ENCODE data around the gene KDM3B. TPM values are rescaled to one million over a fixed set of nuclear protein-coding genes. Genes with fewer than 3 reads are reported as not detected.

Gene KDM3B
- total and polyA plus RNA-seq, 9 of the 15 experiments (the other 6 are each of a cell fraction or from before 2014, with no cell fraction given), result 13.8 to 62.8 (median 41.9) TPM

DNA sequence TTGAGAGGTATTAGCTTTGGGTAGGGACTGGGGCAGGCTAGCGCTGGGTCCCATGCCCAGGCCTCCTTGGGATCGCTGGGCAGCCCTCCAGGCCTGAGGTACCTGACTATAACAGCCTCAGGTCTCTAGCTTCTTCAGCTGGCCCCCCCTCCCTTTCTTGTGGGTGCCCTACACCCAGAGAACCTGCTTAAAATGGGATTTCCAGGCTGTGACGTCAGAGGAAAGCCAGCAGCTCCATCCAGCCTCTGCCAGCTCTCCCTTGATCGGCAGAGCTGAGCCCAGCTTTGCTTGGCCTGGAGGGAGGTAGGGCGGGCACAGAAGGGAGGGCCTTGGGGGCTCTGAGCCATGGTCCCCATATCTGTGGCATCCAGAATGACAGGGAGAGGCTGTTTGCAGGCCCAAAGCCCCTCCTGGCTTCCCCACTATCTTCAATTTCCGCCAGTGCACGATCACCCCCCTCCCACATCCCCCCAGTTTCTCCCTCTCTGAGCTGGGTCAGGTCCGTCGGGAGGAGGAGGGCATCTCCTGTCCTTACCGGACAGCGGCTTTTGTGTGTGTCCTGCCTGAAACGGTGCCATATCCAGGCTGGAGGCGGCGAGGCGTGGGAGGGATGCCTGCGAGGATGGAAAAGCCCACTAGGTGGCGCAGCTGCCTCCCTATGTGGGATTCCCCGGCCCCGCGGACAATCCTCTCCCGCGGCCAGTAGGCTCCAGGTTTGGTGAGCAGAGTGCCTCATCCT lies 97.2 kb downstream of the KDM3B start (continued):
- TF ChIP-seq IFI16 (CRISPR knock-in tag; IDR thresholded peaks at IDR 0.05), result no peak
- TF ChIP-seq CHCHD3 (CRISPR knock-in tag; IDR thresholded peaks at IDR 0.05), result no peak
- peak in 1 of 2 experiments; percentile 30; a peak in 1 of 4 replicates for TF ChIP-seq NRF1 (conservative IDR thresholded peaks at IDR 0.05 in 1 of 2, IDR thresholded peaks at IDR 0.05 in 1 of 2)
- TF ChIP-seq POLR3A (IDR thresholded peaks at IDR 0.05; ENCODE audit: borderline replicate concordance, extremely low read depth, insufficient read depth, insufficient read length), result no peak
- TF ChIP-seq SAP30 (IDR thresholded peaks at IDR 0.05; ENCODE audit: borderline replicate concordance, insufficient read depth, low read depth, low read length, poor library complexity, severe bottlenecking), result no peak
- TF ChIP-seq RAD51 (IDR thresholded peaks at IDR 0.05; ENCODE audit: borderline replicate concordance, low read depth), result no peak
- TF ChIP-seq, protein P1, sequence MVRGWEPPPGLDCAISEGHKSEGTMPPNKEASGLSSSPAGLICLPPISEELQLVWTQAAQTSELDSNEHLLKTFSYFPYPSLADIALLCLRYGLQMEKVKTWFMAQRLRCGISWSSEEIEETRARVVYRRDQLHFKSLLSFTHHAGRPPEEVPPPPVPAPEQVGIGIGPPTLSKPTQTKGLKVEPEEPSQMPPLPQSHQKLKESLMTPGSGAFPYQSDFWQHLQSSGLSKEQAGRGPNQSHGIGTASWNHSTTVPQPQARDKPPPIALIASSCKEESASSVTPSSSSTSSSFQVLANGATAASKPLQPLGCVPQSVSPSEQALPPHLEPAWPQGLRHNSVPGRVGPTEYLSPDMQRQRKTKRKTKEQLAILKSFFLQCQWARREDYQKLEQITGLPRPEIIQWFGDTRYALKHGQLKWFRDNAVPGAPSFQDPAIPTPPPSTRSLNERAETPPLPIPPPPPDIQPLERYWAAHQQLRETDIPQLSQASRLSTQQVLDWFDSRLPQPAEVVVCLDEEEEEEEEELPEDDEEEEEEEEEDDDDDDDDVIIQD (CRISPR knock-in tag; IDR thresholded peaks at IDR 0.05), result no peak
- peak; percentile 58; the same call in 1 of the 2 replicates for TF ChIP-seq ZNF263 (CRISPR knock-in tag; IDR thresholded peaks at IDR 0.05; ENCODE audit: borderline replicate concordance)
- no peak for TF ChIP-seq ETV6 (IDR thresholded peaks at IDR 0.05; ENCODE audit: borderline replicate concordance in 1 of 2, low read depth in 2 of 2, low read length in 1 of 2)
- TF ChIP-seq ETV6 (CRISPR knock-in tag; IDR thresholded peaks at IDR 0.05; ENCODE audit: borderline replicate concordance), result no peak
- no peak for TF ChIP-seq FOXA3 (CRISPR knock-in tag; conservative IDR thresholded peaks at IDR 0.05 in 1 of 2, IDR thresholded peaks at IDR 0.05 in 1 of 2)
- TF ChIP-seq, protein P2, sequence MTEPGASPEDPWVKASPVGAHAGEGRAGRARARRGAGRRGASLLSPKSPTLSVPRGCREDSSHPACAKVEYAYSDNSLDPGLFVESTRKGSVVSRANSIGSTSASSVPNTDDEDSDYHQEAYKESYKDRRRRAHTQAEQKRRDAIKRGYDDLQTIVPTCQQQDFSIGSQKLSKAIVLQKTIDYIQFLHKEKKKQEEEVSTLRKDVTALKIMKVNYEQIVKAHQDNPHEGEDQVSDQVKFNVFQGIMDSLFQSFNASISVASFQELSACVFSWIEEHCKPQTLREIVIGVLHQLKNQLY (CRISPR knock-in tag; conservative IDR thresholded peaks at IDR 0.05), result no peak
- no peak for TF ChIP-seq NELFE (IDR thresholded peaks at IDR 0.05; ENCODE audit: insufficient read depth, insufficient read length)
- TF ChIP-seq BDP1 (IDR thresholded peaks at IDR 0.05; ENCODE audit: insufficient read depth, insufficient read length), result no peak
- no peak for TF ChIP-seq ZNF75A (CRISPR knock-in tag; IDR thresholded peaks at IDR 0.05)
- TF ChIP-seq, protein P3, sequence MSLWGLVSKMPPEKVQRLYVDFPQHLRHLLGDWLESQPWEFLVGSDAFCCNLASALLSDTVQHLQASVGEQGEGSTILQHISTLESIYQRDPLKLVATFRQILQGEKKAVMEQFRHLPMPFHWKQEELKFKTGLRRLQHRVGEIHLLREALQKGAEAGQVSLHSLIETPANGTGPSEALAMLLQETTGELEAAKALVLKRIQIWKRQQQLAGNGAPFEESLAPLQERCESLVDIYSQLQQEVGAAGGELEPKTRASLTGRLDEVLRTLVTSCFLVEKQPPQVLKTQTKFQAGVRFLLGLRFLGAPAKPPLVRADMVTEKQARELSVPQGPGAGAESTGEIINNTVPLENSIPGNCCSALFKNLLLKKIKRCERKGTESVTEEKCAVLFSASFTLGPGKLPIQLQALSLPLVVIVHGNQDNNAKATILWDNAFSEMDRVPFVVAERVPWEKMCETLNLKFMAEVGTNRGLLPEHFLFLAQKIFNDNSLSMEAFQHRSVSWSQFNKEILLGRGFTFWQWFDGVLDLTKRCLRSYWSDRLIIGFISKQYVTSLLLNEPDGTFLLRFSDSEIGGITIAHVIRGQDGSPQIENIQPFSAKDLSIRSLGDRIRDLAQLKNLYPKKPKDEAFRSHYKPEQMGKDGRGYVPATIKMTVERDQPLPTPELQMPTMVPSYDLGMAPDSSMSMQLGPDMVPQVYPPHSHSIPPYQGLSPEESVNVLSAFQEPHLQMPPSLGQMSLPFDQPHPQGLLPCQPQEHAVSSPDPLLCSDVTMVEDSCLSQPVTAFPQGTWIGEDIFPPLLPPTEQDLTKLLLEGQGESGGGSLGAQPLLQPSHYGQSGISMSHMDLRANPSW (CRISPR knock-in tag; IDR thresholded peaks at IDR 0.05), result no peak
- TF ChIP-seq MEF2D (tag; conservative IDR thresholded peaks at IDR 0.05; ENCODE audit: low read depth), result no peak
- no peak for TF ChIP-seq ZNF589 (CRISPR knock-in tag; IDR thresholded peaks at IDR 0.05; ENCODE audit: low read depth)
